Endothelial cell (in vitro differentiated cells): Measurements from ENCODE around the gene MORC3. TPM values are rescaled to one million over a fixed set of nuclear protein-coding genes. Genes with fewer than 3 reads are reported as not detected.

ENCODE experiments used
- DNase-seq: peaks from one replicate; pipeline ENCODE4 v3.0.0; 2021; ENCODE audit warnings: low spot score
- H3K27ac Mint-ChIP-seq: one replicate; pipeline ENCODE4 v1.8.0; 2021; ENCODE audit warnings: mixed read lengths, inconsistent platforms; ENCODE audit not compliant: unreplicated experiment
- H3K27me3 Mint-ChIP-seq: one replicate; pipeline ENCODE4 v1.8.0; 2021; ENCODE audit warnings: mild to moderate bottlenecking, moderate library complexity, mixed read lengths, inconsistent platforms; ENCODE audit not compliant: unreplicated experiment
- H3K36me3 Mint-ChIP-seq: one replicate; pipeline ENCODE4 v1.8.0; 2021; ENCODE audit warnings: mild to moderate bottlenecking, low read depth, mixed read lengths, inconsistent platforms; ENCODE audit not compliant: unreplicated experiment
- H3K4me1 Mint-ChIP-seq: one replicate; pipeline ENCODE4 v1.8.0; 2021; ENCODE audit warnings: mild to moderate bottlenecking, mixed read lengths, inconsistent platforms; ENCODE audit not compliant: unreplicated experiment
- H3K4me3 Mint-ChIP-seq: one replicate; pipeline ENCODE4 v1.8.0; 2021; ENCODE audit warnings: mild to moderate bottlenecking, mixed read lengths, inconsistent platforms; ENCODE audit not compliant: unreplicated experiment
- H3K9me3 Mint-ChIP-seq: one replicate; pipeline ENCODE4 v1.8.0; 2021; ENCODE audit warnings: mixed read lengths, inconsistent platforms; ENCODE audit not compliant: unreplicated experiment
- CTCF ChIP-seq: fragments of 200-600 bp; sonication (generic); IDR thresholded peaks from one replicate; pipeline ENCODE4 v1.5.0; 2021; ENCODE audit warnings: antibody characterized with exemption; ENCODE audit not compliant: unreplicated experiment
- total RNA-seq: library from RNA; stranded (reverse); fragmentation: NEBNext Ultra II Directional; extraction: Animal tissue kit (Norgen Biotek cat#: 25700); gene quantifications from one replicate; pipeline ENCODE4 v1.2.1, GENCODE V29; 2021; ENCODE audit not compliant: unreplicated experiment

Gene MORC3
- total RNA-seq, 1 donor from 2014 or later = 43.0 TPM

DNA sequence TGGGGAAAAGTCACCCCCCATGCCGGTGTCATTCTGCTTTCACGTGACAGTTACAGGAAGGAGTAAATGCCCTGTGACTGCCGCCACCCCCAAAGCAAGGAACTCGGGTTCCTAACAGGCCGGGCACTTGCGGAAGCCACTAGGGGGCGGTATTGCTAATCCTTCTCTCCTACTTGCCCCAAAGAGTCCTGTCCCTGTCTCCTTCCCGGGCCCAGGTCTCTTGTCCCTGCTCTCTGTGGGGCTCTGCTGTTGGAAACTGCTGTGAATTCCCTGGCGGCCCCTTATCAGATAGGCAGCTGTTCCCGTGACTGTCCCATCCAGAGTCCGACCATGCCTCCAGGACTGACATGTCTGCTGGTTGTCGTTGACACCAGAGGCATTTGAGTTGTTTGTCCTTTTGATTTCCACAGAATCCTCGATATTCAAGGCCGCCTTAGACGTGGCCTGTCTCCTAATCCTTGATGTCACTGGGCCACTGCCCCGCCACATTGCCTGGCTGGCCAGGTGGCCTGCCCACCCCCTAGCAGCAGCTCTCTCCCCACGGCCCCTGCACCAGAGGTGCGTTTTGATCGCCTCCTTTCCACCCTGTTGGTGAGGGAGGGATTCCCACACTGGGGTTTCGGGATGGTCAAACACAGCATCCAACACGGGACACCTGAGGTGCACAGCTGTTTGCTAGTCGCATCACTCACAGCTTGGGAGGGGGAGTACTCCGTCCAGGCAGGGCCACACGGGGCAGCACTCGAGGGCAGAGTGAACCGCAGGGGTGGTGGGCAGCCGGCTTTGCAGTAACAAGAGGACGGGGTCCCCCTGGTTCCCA, 102.5 kb downstream of the MORC3 start:
- H3K4me1 Mint-ChIP-seq = peaks cover 14% of the 10 kb centered on the region
- H3K4me3 Mint-ChIP-seq = no peak overlapping the region
- no peak overlapping the region for H3K27ac Mint-ChIP-seq
- peaks cover 4% of the 10 kb centered on the region for H3K27me3 Mint-ChIP-seq
- H3K9me3 Mint-ChIP-seq = no peaks in the 10 kb centered on the region
- H3K36me3 Mint-ChIP-seq = no peaks in the 10 kb centered on the region
- peak; percentile 84 for TF ChIP-seq CTCF
- DNase-seq = peak; percentile 71

DNA sequence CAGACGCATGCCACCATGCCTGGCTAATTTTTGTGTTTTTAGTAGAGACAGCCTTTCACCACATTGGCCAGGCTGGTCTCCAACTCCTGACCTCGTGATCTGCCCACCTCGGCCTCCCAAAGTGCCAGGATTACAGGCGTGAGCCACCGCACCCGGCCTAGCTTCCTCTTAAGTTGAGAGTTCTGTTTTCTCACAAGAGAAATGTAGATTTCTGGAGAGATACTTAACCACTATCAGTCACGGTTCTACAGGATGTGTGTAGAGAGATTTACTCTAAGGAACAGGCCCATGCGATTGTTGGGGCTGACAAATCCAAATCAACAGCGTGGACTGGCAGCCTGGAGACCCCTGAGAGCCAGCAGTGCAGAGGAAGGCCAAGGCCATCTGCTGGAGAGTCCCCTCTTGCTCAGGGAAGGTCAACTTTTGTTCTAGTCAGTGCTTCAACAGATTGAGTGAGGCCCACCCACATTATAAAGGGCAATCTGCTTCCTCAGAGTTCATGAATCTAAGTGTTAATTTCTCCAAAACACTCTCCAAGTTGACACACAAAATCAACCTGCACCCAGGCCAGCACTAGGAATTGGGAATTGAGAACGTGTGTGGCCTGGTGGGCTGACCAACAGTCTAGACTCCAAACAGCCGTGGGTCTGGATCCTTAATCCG, 103.9 kb downstream of the MORC3 start:
- Mint-ChIP-seq H3K27me3 (peaks cover 11% of the 10 kb centered on the region), H3K4me3 (no peak overlapping the region), H3K36me3 (no peaks in the 10 kb centered on the region), H3K4me1 (peaks cover 20% of the 10 kb centered on the region), H3K9me3 (no peaks in the 10 kb centered on the region), H3K27ac (no peak overlapping the region)
- no peak for DNase-seq
- TF ChIP-seq CTCF = no peak

DNA sequence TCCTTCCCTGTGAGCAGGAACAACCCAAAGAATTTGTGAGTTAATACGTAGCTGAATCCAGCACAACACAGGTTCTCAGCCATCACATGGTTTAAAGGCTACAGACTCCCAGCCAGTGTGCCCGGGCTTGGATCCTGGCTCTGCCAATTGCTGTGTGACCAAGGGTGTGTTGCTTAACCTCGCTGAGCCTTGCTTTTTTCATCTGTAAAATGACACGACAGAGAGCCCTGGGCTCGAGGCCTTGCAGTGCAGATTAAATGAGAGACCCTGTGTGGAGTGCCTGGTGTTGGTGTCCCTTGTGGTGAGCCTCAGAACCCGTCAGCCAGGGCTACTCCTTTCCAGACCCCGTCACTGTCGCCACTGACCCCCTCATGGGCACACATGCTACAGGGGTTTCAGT, 104.6 kb downstream of the MORC3 start:
- Mint-ChIP-seq H3K9me3 (no peaks in the 10 kb centered on the region), H3K27me3 (peaks cover 14% of the 10 kb centered on the region), H3K4me3 (no peak overlapping the region), H3K4me1 (peaks cover 26% of the 10 kb centered on the region), H3K27ac (no peak overlapping the region), H3K36me3 (no peaks in the 10 kb centered on the region)
- no peak for TF ChIP-seq CTCF
- DNase-seq = no peak

- H3K4me3 Mint-ChIP-seq = no peak overlapping the region
- no peaks in the 10 kb centered on the region for H3K36me3 Mint-ChIP-seq
- no peaks in the 10 kb centered on the region for H3K9me3 Mint-ChIP-seq
- peaks cover 14% of the 10 kb centered on the region for H3K27me3 Mint-ChIP-seq
- DNase-seq = no peak
- TF ChIP-seq CTCF = no peak
- no peak overlapping the region for H3K27ac Mint-ChIP-seq
- peaks cover 28% of the 10 kb centered on the region for H3K4me1 Mint-ChIP-seq
Measured at GRCh38 chr21:36425286-36425685, 105.3 kb downstream of the MORC3 start.

Other genes starting within 250 kb of the MORC3 start
- 0.38 TPM for gene CBR3, start 185.1 kb upstream of the MORC3 start, total RNA-seq
- gene DOP1B, start 163.4 kb upstream of the MORC3 start, total RNA-seq = 8.7 TPM
- gene CHAF1B, start 65.2 kb downstream of the MORC3 start, total RNA-seq = 6.2 TPM
- gene CLDN14, start 159.9 kb downstream of the MORC3 start, total RNA-seq = not detected